ENCODE data around the gene CCR8. TPM values are rescaled to one million over a fixed set of nuclear protein-coding genes. Genes with fewer than 3 reads are reported as not detected.
"Not testable (repeated sequence)": the region's sequence is repeated elsewhere in the genome, so short reads cannot be mapped to it uniquely, and the experiment has no call there.

CCR8 gene
- total RNA-seq, 1 donor from 2014 or later, result 7.1 TPM

- no peak overlapping the region for H3K27ac Mint-ChIP-seq
- no peaks in the 10 kb centered on the region for H3K9me3 Mint-ChIP-seq
- peaks cover 12% of the 10 kb centered on the region for H3K36me3 Mint-ChIP-seq (ENCODE audit: low read depth)
- intact Hi-C loops (cut with micrococcal nuclease), result loop anchor here (1.0 kb wide), 1 partner anchor 18 kb away; no protein-coding TSS in a partner anchor
- no peak for DNase-seq (ENCODE audit: low spot score)
- H3K27me3 Mint-ChIP-seq (ENCODE audit: insufficient read depth), result peaks cover 2% of the 10 kb centered on the region
- H3K4me1 Mint-ChIP-seq (ENCODE audit: low read depth), result peaks cover 38% of the 10 kb centered on the region
- H3K4me3 Mint-ChIP-seq, result no peak overlapping the region
Measured at GRCh38 chr3:39343076-39343717, 13.7 kb downstream of the CCR8 start.

- Mint-ChIP-seq H3K27me3 (ENCODE audit: insufficient read depth) (peaks cover 2% of the 10 kb centered on the region), H3K36me3 (ENCODE audit: low read depth) (peaks cover 11% of the 10 kb centered on the region), H3K9me3 (no peaks in the 10 kb centered on the region), H3K4me3 (no peak overlapping the region), H3K4me1 (ENCODE audit: low read depth) (peaks cover 38% of the 10 kb centered on the region), H3K27ac (no peak overlapping the region)
- intact Hi-C loops (cut with micrococcal nuclease), result loop anchor here (1.0 kb wide), 1 partner anchor 18 kb away; no protein-coding TSS in a partner anchor
- no peak for DNase-seq (ENCODE audit: low spot score)
Measured at GRCh38 chr3:39343760-39344159, 14.3 kb downstream of the CCR8 start.

GRCh38 chr3:39344746-39345344 is 15.3 kb downstream of the CCR8 start:
- DNase-seq (ENCODE audit: low spot score), result no peak
- H3K9me3 Mint-ChIP-seq, result no peaks in the 10 kb centered on the region
- peaks cover 2% of the 10 kb centered on the region for H3K27me3 Mint-ChIP-seq (ENCODE audit: insufficient read depth)
- intact Hi-C loops (cut with micrococcal nuclease), result no loop called here
- H3K4me1 Mint-ChIP-seq (ENCODE audit: low read depth), result peaks cover 49% of the 10 kb centered on the region
- H3K27ac Mint-ChIP-seq, result no peak overlapping the region
- no peak overlapping the region for H3K4me3 Mint-ChIP-seq
- H3K36me3 Mint-ChIP-seq (ENCODE audit: low read depth), result peaks cover 11% of the 10 kb centered on the region

GRCh38 chr3:39346785-39347585 is 17.5 kb downstream of the CCR8 start:
- Mint-ChIP-seq H3K27ac (peak overlapping the region; percentile 4), H3K27me3 (ENCODE audit: insufficient read depth) (no peaks in the 10 kb centered on the region), H3K4me3 (peak overlapping the region; percentile 15), H3K9me3 (no peaks in the 10 kb centered on the region), H3K36me3 (ENCODE audit: low read depth) (peaks cover 4% of the 10 kb centered on the region), H3K4me1 (ENCODE audit: low read depth) (peaks cover 62% of the 10 kb centered on the region)
- intact Hi-C loops (cut with micrococcal nuclease), result loop anchor here (1.0 to 2.0 kb wide), 2 partner anchors 19 to 32 kb away; no protein-coding TSS in a partner anchor
- DNase-seq (ENCODE audit: low spot score), result no peak

GRCh38 chr3:39347586-39347876 is 18.0 kb downstream of the CCR8 start:
- Mint-ChIP-seq H3K4me1 (ENCODE audit: low read depth) (peaks cover 62% of the 10 kb centered on the region), H3K36me3 (ENCODE audit: low read depth) (peaks cover 4% of the 10 kb centered on the region)

GRCh38 chr3:39349080-39349479 is 19.6 kb downstream of the CCR8 start:
- H3K4me1 Mint-ChIP-seq (ENCODE audit: low read depth), result peaks cover 53% of the 10 kb centered on the region
- H3K36me3 Mint-ChIP-seq (ENCODE audit: low read depth), result peaks cover 6% of the 10 kb centered on the region
- H3K9me3 Mint-ChIP-seq, result peaks cover 4% of the 10 kb centered on the region
- intact Hi-C loops (cut with micrococcal nuclease), result no loop called here
- no peaks in the 10 kb centered on the region for H3K27me3 Mint-ChIP-seq (ENCODE audit: insufficient read depth)
- H3K27ac Mint-ChIP-seq, result no peak overlapping the region
- DNase-seq (ENCODE audit: low spot score), result no peak
- H3K4me3 Mint-ChIP-seq, result no peak overlapping the region

More at GRCh38 chr3:39347586-39347876, 18.0 kb downstream of the CCR8 start:
- intact Hi-C loops (cut with micrococcal nuclease), result loop anchor here (2.0 kb wide), 1 partner anchor 31 kb away; no protein-coding TSS in a partner anchor
- DNase-seq (ENCODE audit: low spot score), result no peak
- H3K4me3 Mint-ChIP-seq, result no peak overlapping the region
- H3K27me3 Mint-ChIP-seq (ENCODE audit: insufficient read depth), result no peaks in the 10 kb centered on the region
- peak overlapping the region; percentile 50 for H3K27ac Mint-ChIP-seq
- peaks cover 3% of the 10 kb centered on the region for H3K9me3 Mint-ChIP-seq

GRCh38 chr3:39350714-39351113 is 21.2 kb downstream of the CCR8 start:
- no peak overlapping the region for H3K4me3 Mint-ChIP-seq
- H3K4me1 Mint-ChIP-seq (ENCODE audit: low read depth), result peaks cover 54% of the 10 kb centered on the region
- no peak for DNase-seq (ENCODE audit: low spot score)
- H3K27ac Mint-ChIP-seq, result no peak overlapping the region
- no peaks in the 10 kb centered on the region for H3K27me3 Mint-ChIP-seq (ENCODE audit: insufficient read depth)
- intact Hi-C loops (cut with micrococcal nuclease), result no loop called here
- peaks cover 4% of the 10 kb centered on the region for H3K9me3 Mint-ChIP-seq
- H3K36me3 Mint-ChIP-seq (ENCODE audit: low read depth), result peaks cover 9% of the 10 kb centered on the region

- H3K9me3 Mint-ChIP-seq; DNase-seq (ENCODE audit: low spot score); H3K36me3 Mint-ChIP-seq (ENCODE audit: low read depth); H3K27ac Mint-ChIP-seq; H3K27me3 Mint-ChIP-seq (ENCODE audit: insufficient read depth); H3K4me3 Mint-ChIP-seq; intact Hi-C loops (cut with micrococcal nuclease): not testable (repeated sequence)
- peaks cover 51% of the 10 kb centered on the region for H3K4me1 Mint-ChIP-seq (ENCODE audit: low read depth)
Measured at GRCh38 chr3:39351134-39351533, 21.6 kb downstream of the CCR8 start.

GRCh38 chr3:39353168-39353927 is 23.8 kb downstream of the CCR8 start:
- H3K9me3 Mint-ChIP-seq; H3K4me3 Mint-ChIP-seq; DNase-seq (ENCODE audit: low spot score); H3K27me3 Mint-ChIP-seq (ENCODE audit: insufficient read depth); intact Hi-C loops (cut with micrococcal nuclease); H3K36me3 Mint-ChIP-seq (ENCODE audit: low read depth); H3K27ac Mint-ChIP-seq: not testable (repeated sequence)
- peaks cover 44% of the 10 kb centered on the region for H3K4me1 Mint-ChIP-seq (ENCODE audit: low read depth)

GRCh38 chr3:39358333-39358732 is 28.8 kb downstream of the CCR8 start:
- peaks cover 59% of the 10 kb centered on the region for H3K4me1 Mint-ChIP-seq (ENCODE audit: low read depth)
- peak overlapping the region; percentile 64 for H3K27ac Mint-ChIP-seq
- intact Hi-C loops (cut with micrococcal nuclease), result no loop called here
- no peaks in the 10 kb centered on the region for H3K27me3 Mint-ChIP-seq (ENCODE audit: insufficient read depth)
- DNase-seq (ENCODE audit: low spot score), result no peak
- H3K9me3 Mint-ChIP-seq, result peaks cover 10% of the 10 kb centered on the region
- peak overlapping the region; percentile 23 for H3K4me3 Mint-ChIP-seq
- H3K36me3 Mint-ChIP-seq (ENCODE audit: low read depth), result peaks cover 18% of the 10 kb centered on the region

- H3K27me3 Mint-ChIP-seq (ENCODE audit: insufficient read depth), result peaks cover 10% of the 10 kb centered on the region
- intact Hi-C loops (cut with micrococcal nuclease), result loop anchor here (1.0 to 5.0 kb wide), 4 partner anchors 18 to 139 kb away; partner anchors contain the start of gene SLC25A38
- H3K9me3 Mint-ChIP-seq, result peaks cover 20% of the 10 kb centered on the region
- peaks cover 75% of the 10 kb centered on the region for H3K4me1 Mint-ChIP-seq (ENCODE audit: low read depth)
- peak overlapping the region; percentile 69 for H3K4me3 Mint-ChIP-seq
- H3K27ac Mint-ChIP-seq, result peak overlapping the region; percentile 85
- peaks cover 11% of the 10 kb centered on the region for H3K36me3 Mint-ChIP-seq (ENCODE audit: low read depth)
- DNase-seq (ENCODE audit: low spot score), result peak; percentile 71
Measured at GRCh38 chr3:39361252-39361927, 31.9 kb downstream of the CCR8 start.

GRCh38 chr3:39362192-39362591 is 32.7 kb downstream of the CCR8 start:
- Mint-ChIP-seq H3K36me3 (ENCODE audit: low read depth) (peaks cover 11% of the 10 kb centered on the region), H3K4me3 (peak overlapping the region; percentile 69), H3K4me1 (ENCODE audit: low read depth) (peaks cover 72% of the 10 kb centered on the region), H3K9me3 (peaks cover 20% of the 10 kb centered on the region), H3K27me3 (ENCODE audit: insufficient read depth) (peaks cover 10% of the 10 kb centered on the region), H3K27ac (peak overlapping the region; percentile 85)
- no peak for DNase-seq (ENCODE audit: low spot score)
- intact Hi-C loops (cut with micrococcal nuclease), result loop anchor here (1.0 to 5.0 kb wide), 2 partner anchors 44 to 140 kb away; partner anchors contain the start of gene RPSA
